ENCODE results near the gene PLD1.

PLD1 gene

DNA sequence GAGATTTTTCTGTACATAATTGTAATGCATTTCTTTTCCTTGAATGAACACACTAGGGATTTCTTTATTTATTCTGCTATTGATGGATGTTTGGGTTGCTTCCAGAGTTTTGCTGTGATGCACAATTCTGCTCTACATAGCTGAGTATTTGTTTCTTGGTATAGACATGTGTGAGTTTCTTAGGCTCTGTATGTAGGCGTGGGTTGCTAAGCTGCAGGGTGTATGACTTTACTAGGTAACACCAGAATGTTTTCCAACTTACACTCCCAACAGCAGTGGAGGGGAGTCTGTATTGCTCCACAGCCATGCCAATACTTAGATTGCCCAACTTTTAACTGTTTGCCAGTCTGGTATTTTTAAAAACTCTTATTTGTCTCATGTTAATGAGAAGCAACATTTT, 194.6 kb downstream of the PLD1 start:
- H3K27ac ChIP-seq = no peak overlapping the region
- ChIA-PET POLR2A (ENCODE audit: low non-redundant PET) (no interaction called here), CTCF (interaction anchor here (0.7 to 2.0 kb wide), 2 partner anchors 218 to 267 kb away, joined by 4 to 6 read pairs; no protein-coding TSS in a partner anchor)
- TF ChIP-seq, protein P1, sequence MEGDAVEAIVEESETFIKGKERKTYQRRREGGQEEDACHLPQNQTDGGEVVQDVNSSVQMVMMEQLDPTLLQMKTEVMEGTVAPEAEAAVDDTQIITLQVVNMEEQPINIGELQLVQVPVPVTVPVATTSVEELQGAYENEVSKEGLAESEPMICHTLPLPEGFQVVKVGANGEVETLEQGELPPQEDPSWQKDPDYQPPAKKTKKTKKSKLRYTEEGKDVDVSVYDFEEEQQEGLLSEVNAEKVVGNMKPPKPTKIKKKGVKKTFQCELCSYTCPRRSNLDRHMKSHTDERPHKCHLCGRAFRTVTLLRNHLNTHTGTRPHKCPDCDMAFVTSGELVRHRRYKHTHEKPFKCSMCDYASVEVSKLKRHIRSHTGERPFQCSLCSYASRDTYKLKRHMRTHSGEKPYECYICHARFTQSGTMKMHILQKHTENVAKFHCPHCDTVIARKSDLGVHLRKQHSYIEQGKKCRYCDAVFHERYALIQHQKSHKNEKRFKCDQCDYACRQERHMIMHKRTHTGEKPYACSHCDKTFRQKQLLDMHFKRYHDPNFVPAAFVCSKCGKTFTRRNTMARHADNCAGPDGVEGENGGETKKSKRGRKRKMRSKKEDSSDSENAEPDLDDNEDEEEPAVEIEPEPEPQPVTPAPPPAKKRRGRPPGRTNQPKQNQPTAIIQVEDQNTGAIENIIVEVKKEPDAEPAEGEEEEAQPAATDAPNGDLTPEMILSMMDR (conservative IDR thresholded peaks at IDR 0.05; ENCODE audit: low read depth) = no peak
- DNase-seq (ENCODE audit: low spot score) = no peak

DNA sequence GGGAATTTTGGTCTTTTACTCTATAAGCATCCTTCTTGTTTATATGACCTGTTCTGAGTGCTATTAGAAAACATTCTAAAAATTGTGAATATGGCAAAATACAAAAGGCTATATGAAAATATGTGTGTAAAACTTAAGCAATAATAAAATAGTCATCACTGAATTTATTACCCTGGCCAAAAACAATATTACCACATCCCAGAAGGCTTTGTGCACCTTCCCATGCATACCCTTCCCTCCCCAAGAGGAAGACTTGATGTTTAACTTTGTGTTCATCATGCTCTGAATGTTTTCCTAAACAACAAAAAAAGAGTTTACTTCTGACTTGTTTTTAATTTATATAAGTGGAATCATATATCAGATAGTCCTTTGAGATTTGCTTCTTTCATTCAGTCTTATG, 195.0 kb downstream of the PLD1 start:
- ChIA-PET CTCF (interaction anchor here (0.6 to 2.0 kb wide), 4 partner anchors 27 to 219 kb away, joined by 3 to 6 read pairs (median 4); no protein-coding TSS in a partner anchor), POLR2A (ENCODE audit: low non-redundant PET) (no interaction called here)
- no peak for DNase-seq (ENCODE audit: low spot score)
- H3K27ac ChIP-seq = no peak overlapping the region
- TF ChIP-seq, protein P1 (conservative IDR thresholded peaks at IDR 0.05; ENCODE audit: low read depth) = no peak

DNA sequence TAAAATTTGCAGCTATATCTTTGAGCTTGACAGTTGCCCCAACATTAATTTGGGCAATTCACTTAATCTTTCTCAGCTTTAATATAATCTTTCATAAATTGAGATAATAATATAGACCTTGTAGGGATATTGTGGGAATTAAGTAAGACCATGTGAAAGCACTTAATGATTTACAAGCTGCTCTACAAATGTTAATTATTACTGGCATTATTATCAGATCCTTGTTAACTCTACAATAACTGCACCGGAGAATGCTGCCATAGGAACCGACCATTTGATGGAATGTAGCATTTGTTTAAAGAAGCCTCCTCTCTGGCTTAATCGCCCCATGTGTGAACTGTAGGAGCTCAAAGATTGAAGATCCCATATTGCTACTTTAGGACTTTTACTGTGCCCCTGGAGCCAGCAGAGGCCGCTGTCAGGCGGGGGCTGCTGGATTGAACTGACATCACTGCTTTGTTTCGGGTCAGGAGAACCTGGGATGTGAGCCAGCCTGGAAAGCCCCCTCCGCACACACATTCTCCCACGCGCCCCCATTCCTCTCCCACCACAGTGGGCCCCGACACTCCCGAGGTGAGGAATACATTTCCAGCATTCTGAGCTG, 195.9 kb downstream of the PLD1 start:
- CTCF ChIA-PET = interaction anchor here (0.6 to 2.0 kb wide), 11 partner anchors 10 to 220 kb away, joined by 3 to 8 read pairs (median 4); no protein-coding TSS in a partner anchor
- POLR2A ChIA-PET (ENCODE audit: low non-redundant PET) = no interaction called here
- TF ChIP-seq, protein P1 (conservative IDR thresholded peaks at IDR 0.05; ENCODE audit: low read depth) = 0 out of 2 replicates have a peak, but pooled peaks have one; percentile 19
- peak; percentile 41 for DNase-seq (ENCODE audit: low spot score)
- H3K27ac ChIP-seq = no peak overlapping the region

DNA sequence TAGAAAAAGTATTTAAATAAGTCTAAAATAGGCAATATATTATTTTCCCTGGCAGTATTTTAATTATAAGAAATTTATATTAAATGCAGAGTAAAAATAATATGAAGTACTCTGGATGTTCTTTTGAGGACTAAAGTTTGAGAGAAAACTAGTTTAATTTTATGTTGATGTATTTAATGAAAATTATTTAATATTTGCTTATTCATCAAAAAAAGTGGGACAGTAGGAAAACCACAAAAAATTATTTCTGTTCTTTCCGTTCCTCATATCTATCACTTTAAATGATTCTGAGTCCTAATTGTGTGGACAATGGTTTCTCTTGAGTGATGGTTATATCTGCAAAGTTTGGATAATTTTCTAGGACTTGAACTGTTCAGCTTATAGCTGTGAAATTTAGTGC, 202.8 kb downstream of the PLD1 start:
- CTCF ChIA-PET = no interaction called here
- TF ChIP-seq, protein P1 (conservative IDR thresholded peaks at IDR 0.05; ENCODE audit: low read depth) = no peak
- H3K27ac ChIP-seq = no peak overlapping the region
- POLR2A ChIA-PET (ENCODE audit: low non-redundant PET) = no interaction called here
- no peak for DNase-seq (ENCODE audit: low spot score)

DNA sequence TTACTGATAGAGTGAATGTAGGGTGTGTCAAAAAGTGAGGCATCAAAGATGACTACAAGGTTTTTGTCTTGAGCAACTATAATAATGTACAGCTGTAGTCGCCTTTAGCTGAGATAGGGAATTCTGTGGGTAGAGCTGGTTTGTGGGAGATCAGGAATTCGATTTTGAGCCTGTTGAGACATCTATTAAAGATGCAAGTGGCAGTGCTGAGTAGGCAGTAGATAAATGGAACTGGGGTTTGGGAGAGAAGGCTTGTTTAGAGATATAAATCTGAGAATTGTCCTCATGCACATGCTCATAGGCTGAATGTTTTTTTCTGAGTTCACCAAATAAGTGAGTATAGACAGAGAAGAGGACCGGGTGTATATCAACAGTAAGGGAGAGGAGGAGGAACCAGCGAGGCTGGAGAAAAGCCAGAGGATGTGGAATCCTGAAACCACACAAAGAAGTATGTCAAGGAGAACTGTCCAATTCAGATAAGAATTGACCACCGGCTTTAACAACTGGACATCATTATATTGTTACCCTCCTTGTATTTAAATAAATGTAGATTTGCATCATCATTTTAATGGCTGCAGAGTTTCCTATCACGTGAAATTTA, 204.0 kb downstream of the PLD1 start:
- ChIA-PET CTCF (interaction anchor here (0.6 to 0.7 kb wide), 2 partner anchors 49 to 705 kb away, joined by 3 to 4 read pairs; no protein-coding TSS in a partner anchor), POLR2A (ENCODE audit: low non-redundant PET) (no interaction called here)
- TF ChIP-seq, protein P1 (conservative IDR thresholded peaks at IDR 0.05; ENCODE audit: low read depth) = no peak
- no peak overlapping the region for H3K27ac ChIP-seq
- DNase-seq (ENCODE audit: low spot score) = no peak

DNA sequence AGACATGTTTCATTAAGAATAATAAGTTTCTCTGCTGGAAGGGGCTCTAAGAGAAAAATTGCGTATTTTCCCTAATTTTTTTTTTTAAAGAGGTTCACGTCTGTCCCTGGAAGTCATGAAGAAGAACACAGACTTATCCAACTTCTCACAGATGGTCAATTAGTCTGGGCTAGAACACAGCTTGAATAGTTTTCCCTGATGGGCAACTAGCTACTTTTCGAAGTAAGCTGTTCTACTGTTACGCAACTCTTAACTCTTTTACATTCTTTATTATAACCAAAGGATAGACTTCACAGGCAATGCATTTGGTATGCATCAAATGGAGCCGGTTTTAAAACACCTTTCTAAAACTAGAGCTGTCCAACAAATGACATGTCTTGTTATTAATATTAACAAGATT, 205.9 kb downstream of the PLD1 start:
- ChIA-PET POLR2A (ENCODE audit: low non-redundant PET) (no interaction called here), CTCF (interaction anchor here (0.5 to 1.3 kb wide), 3 partner anchors 10 to 1162 kb away, joined by 3 to 6 read pairs (median 3); no protein-coding TSS in a partner anchor)
- TF ChIP-seq, protein P1 (conservative IDR thresholded peaks at IDR 0.05; ENCODE audit: low read depth) = no peak
- no peak for DNase-seq (ENCODE audit: low spot score)
- no peak overlapping the region for H3K27ac ChIP-seq

All from RWPE1 (cell line).